CD1c-positive myeloid dendritic cell (primary cell): ENCODE measurements around the gene CTF1.

Experiments used
- DNase-seq: peaks from one replicate; pipeline ENCODE4 v3.0.0-alpha.2; 2016; ENCODE audit errors: extremely low spot score

The CTF1 gene

GRCh38 chr16:30910427-30911029 is 14.1 kb downstream of the CTF1 start:
- DNase-seq, result no peak

- no peak for DNase-seq
Measured at GRCh38 chr16:30912794-30913412, 16.5 kb downstream of the CTF1 start.

DNA sequence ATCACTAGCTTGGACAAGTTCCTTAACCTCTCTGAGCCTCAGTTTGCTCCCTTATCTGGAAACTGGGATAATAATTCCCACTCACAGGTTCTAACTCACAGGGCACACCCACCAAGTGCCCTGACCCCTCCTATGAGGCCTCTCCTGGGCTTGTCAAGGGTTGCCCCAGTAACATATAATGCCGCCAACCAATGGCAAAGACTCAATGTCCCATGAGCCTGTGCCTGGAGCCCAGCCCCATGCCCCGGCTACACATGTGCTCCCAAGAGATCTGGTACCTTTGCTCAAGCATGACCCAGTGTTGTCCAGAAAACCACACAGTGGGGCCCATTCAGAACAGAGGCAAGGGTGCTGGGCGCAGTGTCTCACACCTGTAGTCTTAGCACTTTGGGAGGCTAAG is 18.4 kb downstream of the CTF1 start:
- no peak for DNase-seq

DNA sequence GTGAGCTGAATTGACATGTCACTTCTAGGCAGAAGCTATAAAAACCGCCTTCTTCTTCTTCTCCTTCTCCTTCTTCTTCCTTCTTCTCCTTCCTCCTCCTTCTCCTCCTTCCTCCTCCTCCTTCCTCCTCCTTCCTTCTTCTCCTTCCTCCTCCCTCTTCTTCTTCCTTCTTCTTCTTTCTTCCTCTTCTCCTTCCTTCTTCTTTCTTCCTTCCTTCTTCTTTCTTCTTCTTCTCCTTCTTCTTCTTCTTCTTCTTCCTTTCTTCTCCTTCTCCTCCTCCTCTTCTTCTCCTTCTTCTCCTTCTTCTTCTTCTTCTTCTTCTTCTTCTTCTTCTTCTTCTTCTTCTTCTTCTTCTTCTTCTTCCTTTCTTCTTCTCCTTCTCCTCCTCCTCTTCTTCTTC is 22.2 kb downstream of the CTF1 start:
- no peak for DNase-seq

GRCh38 chr16:30920891-30921290 is 24.5 kb downstream of the CTF1 start:
- no peak for DNase-seq

DNA sequence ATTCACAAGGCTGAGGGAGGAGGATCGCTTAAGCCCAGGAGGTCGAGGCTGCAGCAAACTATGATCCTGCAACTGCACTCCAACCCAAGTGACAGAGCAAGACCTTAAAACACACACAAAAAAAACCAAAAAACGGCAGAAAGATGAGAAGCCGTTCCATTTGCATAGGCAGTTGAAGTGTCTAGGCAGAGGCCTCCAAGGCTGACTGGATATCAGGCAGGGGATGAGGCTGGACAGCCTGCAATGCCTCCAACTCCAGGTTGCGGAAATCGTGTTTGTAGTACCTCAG is 25.0 kb downstream of the CTF1 start:
- no peak for DNase-seq

DNA sequence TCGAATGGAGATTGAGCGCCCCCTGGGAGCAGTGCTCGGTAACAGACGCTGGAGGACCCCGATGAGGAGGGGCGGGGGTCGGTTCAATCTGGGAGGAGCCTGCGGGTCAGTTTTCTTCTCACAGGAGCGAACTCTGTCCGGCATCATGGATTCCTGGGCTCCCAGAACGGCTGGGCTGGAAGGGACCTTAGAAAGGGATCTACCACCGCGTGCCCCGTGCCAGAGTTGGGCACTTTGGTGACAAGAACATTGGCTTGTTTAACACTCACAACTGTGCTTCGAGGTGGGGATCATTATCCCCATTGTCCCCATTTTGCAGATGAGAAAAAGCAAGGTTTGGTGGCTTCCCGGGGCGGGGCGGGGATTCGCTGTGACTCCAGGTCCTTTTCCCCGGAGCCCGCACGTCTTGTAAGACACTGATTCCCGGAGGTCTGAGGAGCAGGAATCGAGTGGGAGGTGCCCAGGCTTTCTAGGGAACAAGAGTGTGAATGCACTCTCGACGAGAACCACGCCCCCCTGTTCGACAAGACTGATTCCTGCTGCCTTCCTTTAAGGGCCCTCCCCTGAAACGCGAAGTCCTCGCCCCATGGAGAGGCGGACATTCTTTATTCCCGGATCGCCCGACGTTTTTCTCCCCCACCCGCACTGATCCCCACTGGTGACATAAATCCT is 25.5 kb downstream of the CTF1 start:
- peak; percentile 91 for DNase-seq

- DNase-seq, result peak; percentile 99
Measured at GRCh38 chr16:30922420-30922959, 26.1 kb downstream of the CTF1 start.

- DNase-seq, result peak; percentile 98
Measured at GRCh38 chr16:30922960-30923535, 26.6 kb downstream of the CTF1 start.

- no peak for DNase-seq
Measured at GRCh38 chr16:30923554-30924075, 27.2 kb downstream of the CTF1 start, which contains the start of gene FBXL19. TSS of gene FBXL19 (plus strand) at chr16:30923572. CDS start at chr16:30925755, 2,183 bp downstream.

GRCh38 chr16:30924076-30924912 is 27.9 kb downstream of the CTF1 start:
- peak; percentile 34 for DNase-seq

GRCh38 chr16:30924913-30925631 is 28.7 kb downstream of the CTF1 start:
- no peak for DNase-seq

DNA sequence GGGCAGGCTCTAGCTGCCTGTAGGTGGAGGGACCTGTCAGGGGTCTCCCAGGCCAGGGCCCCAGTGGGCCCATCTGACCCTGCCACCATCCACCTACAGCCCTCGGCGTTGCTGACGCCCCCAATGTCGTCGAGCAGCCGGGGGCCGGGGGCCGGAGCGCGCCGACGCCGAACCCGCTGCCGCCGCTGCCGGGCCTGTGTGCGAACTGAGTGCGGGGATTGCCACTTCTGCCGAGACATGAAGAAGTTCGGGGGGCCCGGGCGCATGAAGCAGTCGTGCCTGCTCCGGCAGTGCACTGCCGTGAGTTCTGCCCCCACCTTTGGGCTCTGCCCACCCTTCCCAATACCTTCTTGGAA is 29.2 kb downstream of the CTF1 start:
- DNase-seq, result no peak

DNA sequence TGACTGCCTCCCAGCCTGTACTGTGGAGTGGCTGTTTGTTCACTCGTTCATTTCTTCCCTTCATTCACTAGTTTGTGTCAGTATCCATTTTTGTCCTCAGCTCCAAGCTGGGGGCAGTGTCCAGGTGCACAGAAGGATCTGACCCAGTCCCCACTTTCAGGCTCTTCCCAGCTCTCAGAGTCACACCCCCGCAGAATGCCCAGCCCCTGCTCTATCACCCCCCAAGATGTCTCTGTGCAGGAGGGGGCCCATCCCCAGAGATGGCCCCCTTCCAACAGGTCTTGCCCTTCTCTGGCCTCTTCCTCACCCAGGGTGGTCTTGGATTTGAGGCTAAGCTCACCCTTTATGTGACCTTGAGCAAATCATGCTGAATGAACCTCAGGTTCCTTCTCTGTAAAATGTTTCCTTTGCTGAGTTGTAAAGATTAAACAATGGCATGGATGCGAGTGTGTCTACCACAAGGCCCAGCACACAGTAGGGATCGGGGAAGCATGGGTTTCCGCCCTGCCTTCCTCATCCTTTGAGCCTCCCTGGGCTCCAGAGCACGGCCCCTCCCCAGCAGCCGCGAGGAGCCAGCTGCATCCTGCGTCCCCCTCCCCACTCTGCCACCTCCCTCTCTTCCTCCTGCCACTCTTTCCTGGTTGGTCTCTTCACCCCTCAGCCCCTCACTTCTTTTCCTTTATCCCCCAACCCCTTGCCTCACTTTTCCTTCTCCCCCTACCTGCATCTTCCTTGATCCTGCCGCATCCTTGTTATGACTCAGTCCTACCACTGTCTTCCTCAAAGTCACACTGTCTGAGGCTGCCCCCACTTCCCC is 29.8 kb downstream of the CTF1 start:
- DNase-seq, result no peak

- no peak for DNase-seq
Measured at GRCh38 chr16:30926937-30927788, 30.7 kb downstream of the CTF1 start.

GRCh38 chr16:30927789-30928378 is 31.5 kb downstream of the CTF1 start:
- DNase-seq, result no peak

- no peak for DNase-seq
Measured at GRCh38 chr16:30928390-30928789, 32.0 kb downstream of the CTF1 start.

- DNase-seq, result no peak
Measured at GRCh38 chr16:30929167-30929566, 32.8 kb downstream of the CTF1 start.

GRCh38 chr16:30930160-30930571 is 33.8 kb downstream of the CTF1 start:
- DNase-seq, result no peak
